GM18519 (cell line): ENCODE data around the gene C5orf15.
A peak's percentile ranks its signal among the peaks of the same experiment; 100 is the strongest.
"Not testable (repeated sequence)": the region's sequence is repeated elsewhere in the genome, so short reads cannot be mapped to it uniquely, and the experiment has no call there.

ENCODE experiments used
- ATAC-seq: cut with Tn5 transposase; IDR thresholded peaks from one replicate; pipeline ENCODE4 v1.9.1; 2021; ENCODE audit warnings: mild to moderate bottlenecking, moderate library complexity; ENCODE audit not compliant: unreplicated experiment, low FRiP score

Gene C5orf15

DNA sequence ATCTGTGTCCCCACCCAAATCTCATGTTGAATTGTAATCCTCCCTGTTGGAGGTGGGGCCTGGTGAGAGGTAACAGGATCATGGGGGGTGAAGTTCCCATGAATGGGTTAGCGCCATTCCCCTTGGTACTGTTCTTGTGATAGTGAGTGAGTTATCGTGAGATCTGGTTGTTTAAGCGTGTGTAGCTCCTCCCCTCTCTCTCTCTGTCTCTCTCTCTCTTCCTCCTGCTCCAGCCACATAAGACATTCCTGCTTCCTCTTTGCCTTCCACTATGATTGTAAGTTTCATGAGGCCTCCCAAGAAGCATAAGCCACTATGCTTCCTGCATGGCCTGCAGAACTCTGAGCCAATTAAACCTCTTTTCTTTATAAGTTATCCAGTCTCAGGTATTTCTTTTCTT, 28.8 kb downstream of the C5orf15 start:
- ATAC-seq: no peak

GRCh38 chr5:133938929-133939328, 29.5 kb downstream of the C5orf15 start:
- peak; percentile 41 for ATAC-seq

GRCh38 chr5:133938039-133938821, 30.2 kb downstream of the C5orf15 start:
- ATAC-seq: no peak

GRCh38 chr5:133937628-133938027, 30.8 kb downstream of the C5orf15 start:
- ATAC-seq: not testable (repeated sequence)

DNA sequence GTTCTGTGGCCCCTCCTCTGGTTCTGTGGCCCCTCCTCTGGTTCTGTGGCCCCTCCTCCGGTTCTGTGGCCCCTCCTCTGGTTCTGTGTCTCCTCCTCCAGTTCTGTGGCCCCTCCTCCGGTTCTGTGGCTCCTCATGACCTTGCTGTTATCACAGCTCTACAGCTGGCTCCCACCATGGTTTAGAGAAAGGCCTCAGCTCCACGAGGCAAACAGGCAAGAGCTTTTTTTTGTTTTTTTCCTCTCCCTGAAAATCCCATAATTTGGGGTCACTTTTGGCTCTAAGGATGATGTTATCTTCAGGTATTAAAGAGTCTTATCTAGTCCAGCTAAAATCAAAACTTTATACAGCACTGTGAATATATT, 31.8 kb downstream of the C5orf15 start:
- no peak for ATAC-seq

DNA sequence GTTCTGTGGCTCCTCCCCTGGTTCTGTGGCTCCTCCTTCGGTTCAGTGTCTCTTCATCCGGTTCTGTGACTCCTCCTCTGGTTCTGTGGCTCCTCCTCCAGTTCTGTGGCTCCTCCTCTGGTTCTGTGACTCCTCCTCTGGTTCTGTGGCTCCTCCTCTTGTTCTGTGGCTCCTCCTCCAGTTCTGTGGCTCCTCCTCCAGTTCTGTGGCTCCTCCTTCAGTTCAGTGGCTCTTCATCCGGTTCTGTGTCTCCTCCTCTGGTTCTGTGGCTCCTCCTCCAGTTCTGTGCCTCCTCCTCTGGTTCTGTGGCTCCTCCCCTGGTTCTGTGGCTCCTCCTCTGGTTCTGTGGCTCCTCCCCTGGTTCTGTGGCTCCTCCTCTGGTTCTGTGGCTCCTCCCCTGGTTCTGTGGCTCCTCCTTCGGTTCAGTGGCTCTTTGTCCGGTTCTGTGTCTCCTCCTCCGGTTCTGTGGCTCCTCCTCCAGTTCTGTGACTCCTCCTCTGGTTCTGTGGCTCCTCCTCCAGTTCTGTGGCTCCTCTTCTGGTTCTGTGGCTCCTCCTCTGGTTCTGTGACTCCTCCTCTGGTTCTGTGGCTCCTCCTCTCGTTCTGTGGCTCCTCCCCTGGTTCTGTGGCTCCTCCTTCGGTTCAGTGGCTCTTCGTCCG, 32.3 kb downstream of the C5orf15 start:
- not testable (repeated sequence) for ATAC-seq

- no peak for ATAC-seq
Measured at GRCh38 chr5:133935667-133935940, 32.8 kb downstream of the C5orf15 start.

- no peak for ATAC-seq
Measured at GRCh38 chr5:133934822-133935666, 33.4 kb downstream of the C5orf15 start.

- no peak for ATAC-seq
Measured at GRCh38 chr5:133934311-133934710, 34.1 kb downstream of the C5orf15 start.

DNA sequence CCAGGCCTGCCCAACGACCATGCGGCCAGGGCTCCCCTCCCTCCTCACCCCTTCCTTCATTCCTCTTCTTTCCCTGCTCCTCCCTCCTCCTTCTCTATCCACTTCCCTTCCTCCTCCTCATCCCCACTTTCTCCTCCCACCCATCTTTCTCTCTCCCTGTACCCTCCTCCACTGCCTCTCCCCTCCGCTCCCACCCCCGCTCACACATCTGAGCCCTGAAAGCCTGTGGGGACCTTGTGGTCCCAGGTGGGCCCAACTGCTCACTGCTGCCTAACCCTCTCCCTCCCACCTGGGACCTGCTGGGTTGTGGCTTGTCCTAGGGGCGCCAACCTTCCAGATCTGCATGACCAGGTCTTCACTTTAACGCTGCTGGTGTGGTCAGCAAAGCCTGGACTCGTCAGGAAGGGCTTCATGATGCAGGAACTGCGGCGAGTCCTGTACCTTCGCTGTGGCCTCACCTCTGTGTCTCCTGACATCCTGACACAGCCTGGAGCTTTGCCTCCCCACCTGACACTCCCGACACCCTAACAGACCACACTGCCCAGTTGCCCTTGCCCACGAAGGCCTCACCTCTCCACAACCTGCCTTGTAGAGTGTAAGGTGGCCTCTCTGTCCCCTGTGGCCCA, 34.6 kb downstream of the C5orf15 start:
- no peak for ATAC-seq

- no peak for ATAC-seq
Measured at GRCh38 chr5:133933169-133933509, 35.3 kb downstream of the C5orf15 start.

GRCh38 chr5:133932441-133933168, 35.8 kb downstream of the C5orf15 start:
- ATAC-seq: no peak

DNA sequence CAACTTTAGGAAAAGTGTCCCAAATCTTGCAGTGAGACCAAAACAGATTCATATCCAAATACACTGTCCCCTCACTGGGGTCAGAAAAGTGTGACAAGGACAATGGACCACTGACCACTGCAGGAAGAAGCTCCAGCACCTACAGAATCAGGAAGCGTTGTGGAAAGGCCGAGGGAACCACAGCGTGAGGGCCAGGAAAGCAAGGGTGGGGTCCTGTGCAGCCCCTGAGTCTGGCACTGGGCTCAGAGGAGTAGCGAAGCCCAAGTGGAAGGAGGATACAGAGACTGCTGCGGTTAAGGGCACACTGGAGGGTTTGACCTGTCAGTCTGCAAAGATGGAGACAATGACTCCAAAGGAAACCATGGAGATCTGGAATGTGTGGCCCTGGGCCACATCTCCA, 36.9 kb downstream of the C5orf15 start:
- no peak for ATAC-seq

DNA sequence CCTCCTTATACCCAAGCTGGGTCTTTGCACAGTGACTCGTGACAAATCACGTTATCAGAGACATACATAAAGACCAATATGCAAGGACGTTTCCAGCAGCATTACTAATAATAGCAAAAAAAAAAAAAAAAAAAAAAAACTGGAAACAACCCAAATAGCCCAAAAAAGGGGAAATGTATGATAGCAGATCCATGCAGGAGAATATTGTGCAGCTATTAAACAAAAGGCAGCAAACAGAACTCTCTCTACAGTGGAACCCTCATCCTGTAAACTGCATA, 37.7 kb downstream of the C5orf15 start:
- ATAC-seq: no peak

- ATAC-seq: no peak
Measured at GRCh38 chr5:133930061-133930812, 38.2 kb downstream of the C5orf15 start.

DNA sequence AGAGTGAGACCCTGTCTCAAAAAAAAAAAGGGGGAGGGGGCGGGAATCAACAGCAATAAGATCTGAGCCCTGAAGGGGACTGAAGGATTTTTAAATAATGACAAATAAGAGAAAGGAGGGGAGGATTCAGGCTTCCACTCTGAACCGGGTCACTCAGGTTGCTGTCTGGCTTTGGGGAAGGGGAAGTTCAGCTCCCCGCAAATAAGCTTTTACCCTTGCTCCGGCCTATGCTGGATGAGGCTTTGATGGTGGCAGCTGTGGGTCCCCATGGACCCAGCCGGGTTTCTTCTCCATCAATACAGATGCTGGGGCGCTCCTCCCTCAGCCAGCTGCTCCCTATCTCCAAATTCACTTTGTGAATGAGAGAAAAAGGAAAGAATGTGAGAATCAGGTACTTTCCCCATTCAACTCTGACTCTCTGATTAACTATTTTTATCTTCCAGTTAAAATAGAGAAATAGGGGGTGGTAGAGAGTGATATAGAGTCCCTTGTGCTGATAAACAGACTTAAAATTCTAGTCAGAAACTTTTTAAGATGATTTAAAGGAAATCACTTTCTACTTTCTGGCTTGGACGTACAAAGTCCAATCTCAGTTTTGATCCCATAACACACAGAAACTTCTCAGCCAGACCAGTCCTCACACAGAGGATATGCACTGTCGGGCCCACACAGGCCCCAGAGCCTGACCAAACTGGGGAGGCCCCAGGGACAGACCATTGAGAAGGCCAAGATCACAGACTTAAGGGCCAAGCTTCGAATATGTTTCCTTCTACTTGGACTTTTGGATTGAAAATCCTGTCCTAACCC, 39.6 kb downstream of the C5orf15 start:
- no peak for ATAC-seq

DNA sequence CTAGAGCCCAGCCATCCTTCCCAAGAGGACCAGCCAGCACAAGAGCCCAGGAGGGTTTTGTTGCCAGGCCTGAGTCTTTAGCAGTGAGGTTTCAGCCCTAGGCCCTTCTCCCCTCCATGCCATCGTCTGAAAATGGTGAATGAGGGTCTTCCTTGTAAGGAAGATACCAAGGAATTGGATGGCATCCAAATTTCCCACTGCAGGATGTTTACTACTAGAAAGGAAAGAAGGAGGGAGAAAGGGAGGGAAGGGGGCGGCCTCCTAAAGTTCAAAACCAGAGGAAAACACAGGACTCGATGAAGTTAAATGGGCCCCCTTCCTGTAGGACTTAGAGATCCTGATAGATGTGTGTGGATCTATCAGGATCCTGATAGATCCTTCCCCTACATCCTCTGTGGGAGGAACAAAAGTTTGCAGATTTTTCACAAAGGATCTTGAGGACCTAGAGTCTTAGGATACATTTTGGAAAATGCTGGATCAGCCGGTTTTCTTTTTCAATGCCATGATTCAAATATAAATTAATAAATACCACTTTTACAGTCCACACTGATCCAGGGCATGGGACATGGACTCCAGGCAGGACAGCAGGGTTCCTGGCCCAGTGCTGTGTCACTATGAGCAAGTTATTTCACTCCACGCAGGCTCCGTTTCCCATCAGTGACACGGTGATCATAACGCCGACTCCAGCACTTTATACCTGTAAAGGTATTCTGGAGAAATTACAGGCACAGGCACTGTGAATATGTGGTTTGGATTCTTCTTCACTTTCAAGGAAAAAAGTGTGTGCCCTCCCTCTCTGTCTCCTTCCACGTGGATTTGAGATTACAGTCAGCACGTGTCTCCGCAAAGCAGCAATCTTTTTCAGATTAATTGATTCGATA, 40.9 kb downstream of the C5orf15 start:
- ATAC-seq: no peak
